H1 (cell line): ENCODE results near the gene TBX2. TPM values are rescaled to one million over a fixed set of nuclear protein-coding genes. Genes with fewer than 3 reads are reported as not detected.

Experiments
- CTCF ChIA-PET: fragments of 300-600 bp; sonication (Branson Sonifier 250); formaldehyde crosslinking; loops from one replicate; lab custom pipeline; 2021; ENCODE audit not compliant: partially characterized antibody; lab: Charles Lee
- POLR2A ChIA-PET: fragments of 300-600 bp; sonication (Branson Sonifier 250); formaldehyde crosslinking; loops from one replicate; lab custom pipeline; 2021; ENCODE audit warnings: inconsistent platforms; ENCODE audit not compliant: partially characterized antibody; lab: Charles Lee
- DNase-seq, 2 experiments: peaks; one replicate each; pipeline versions ENCODE4 v3.0.0 to v3.0.0-alpha.2; 2010 to 2022; ENCODE audit warnings: low spot score in 2 of 2, low read depth in 1 of 2, mixed read lengths in 1 of 2
- FAIRE-seq: peaks from 2 replicates; lab custom pipeline; 2011; peaks lifted over from hg19 to GRCh38; lab: Jason Lieb, UNC
- H2AFZ ChIP-seq: 2 replicates; pipeline ENCODE4 v1.8.1; 2012; ENCODE audit warnings: low read length, inconsistent platforms
- H2AK5ac ChIP-seq: 2 replicates; pipeline ENCODE4 v1.6.1; 2013; ENCODE audit warnings: low read depth, low read length
- H2BK120ac ChIP-seq: replicated peaks from 2 replicates; pipeline ENCODE3; 2013; ENCODE audit warnings: low read depth, low read length, inconsistent platforms
- H2BK12ac ChIP-seq: 2 replicates; pipeline ENCODE4 v1.6.1; 2013; ENCODE audit warnings: low read depth, low read length
- H2BK15ac ChIP-seq: 2 replicates; pipeline ENCODE4 v1.6.1; 2013; ENCODE audit warnings: low read length
- H2BK20ac ChIP-seq: 2 replicates; pipeline ENCODE4 v1.6.1; 2013; ENCODE audit warnings: low read length
- H2BK5ac ChIP-seq: 2 replicates; pipeline ENCODE4 v1.6.1; 2013; ENCODE audit warnings: low read depth, low read length
- H3K14ac ChIP-seq: 2 replicates; pipeline ENCODE4 v1.6.1; 2013; ENCODE audit warnings: inconsistent platforms; ENCODE audit not compliant: insufficient read length
- H3K18ac ChIP-seq: 2 replicates; pipeline ENCODE4 v1.6.1; 2013; ENCODE audit warnings: low read length; ENCODE audit errors: extremely low read depth
- H3K23ac ChIP-seq: 2 replicates; pipeline ENCODE4 v1.6.1; 2013; ENCODE audit warnings: inconsistent platforms; ENCODE audit not compliant: insufficient read length
- H3K23me2 ChIP-seq: 2 replicates; pipeline ENCODE4 v1.6.1; 2013; ENCODE audit warnings: low read depth, low read length
- H3K27ac ChIP-seq: 2 replicates; pipeline ENCODE4 v1.6.1; 2011; ENCODE audit warnings: low read depth, low read length, inconsistent platforms
- H3K27me3 ChIP-seq, 4 experiments: replicated peaks in 1 of 4; 1 replicate in 1 of 4; 2 replicates in 3 of 4; pipeline versions ENCODE4 v1.6.1 to v1.8.1; 2011 to 2013; ENCODE audit warnings: low read length in 3 of 4, mild to moderate bottlenecking in 3 of 4, inconsistent platforms in 2 of 4, mixed read lengths in 2 of 4, moderate library complexity in 1 of 4; ENCODE audit not compliant: control insufficient read depth in 3 of 4, insufficient read depth in 3 of 4; ENCODE audit errors: extremely low read depth in 1 of 4
- H3K36me3 ChIP-seq, 4 experiments: 2 replicates each; pipeline versions ENCODE4 v1.6.1 to v1.8.1; 2011 to 2013; ENCODE audit warnings: mild to moderate bottlenecking in 4 of 4, low read length in 3 of 4, moderate library complexity in 2 of 4, control low read depth in 1 of 4, inconsistent platforms in 1 of 4; ENCODE audit not compliant: insufficient read depth in 4 of 4, control insufficient read depth in 2 of 4
- H3K4ac ChIP-seq: replicated peaks from 2 replicates; pipeline ENCODE3; 2013; ENCODE audit warnings: low read length, low read depth, mixed read lengths, inconsistent platforms; ENCODE audit not compliant: insufficient read length
- H3K4me1 ChIP-seq, 4 experiments: replicated peaks in 1 of 4; 1 replicate in 1 of 4; 2 replicates in 3 of 4; pipeline versions ENCODE4 v1.6.1 to v1.8.1; 2011 to 2013; ENCODE audit warnings: low read length in 3 of 4, inconsistent platforms in 2 of 4, mixed read lengths in 1 of 4; ENCODE audit not compliant: insufficient read depth in 4 of 4, control insufficient read depth in 3 of 4
- H3K4me2 ChIP-seq, 2 experiments: 2 replicates each; pipeline versions ENCODE4 v1.6.1 to v1.8.1; 2011 to 2013; ENCODE audit warnings: low read depth in 2 of 2, low read length in 2 of 2, control low read depth in 1 of 2, inconsistent platforms in 1 of 2, mild to moderate bottlenecking in 1 of 2; ENCODE audit not compliant: insufficient read depth in 1 of 2
- H3K4me3 ChIP-seq, 4 experiments: fragments of 200-600, 300-600 bp in 1 of 4; sonication (generic), shearing (Covaris generic), sonication (Bioruptor Twin) in 1 of 4; 2 replicates each; pipeline versions ENCODE4 v1.5.1 to v1.8.1; 2011 to 2016; ENCODE audit warnings: low read length in 4 of 4, low read depth in 3 of 4, control low read depth in 2 of 4, inconsistent platforms in 2 of 4, mild to moderate bottlenecking in 2 of 4, mixed read lengths in 1 of 4, moderate library complexity in 1 of 4; ENCODE audit not compliant: insufficient read depth in 2 of 4; ENCODE audit errors: extremely low read depth in 1 of 4
- H3K56ac ChIP-seq: replicated peaks from 2 replicates; pipeline ENCODE3; 2013; ENCODE audit warnings: low read depth, mild to moderate bottlenecking, mixed read lengths, low read length, inconsistent platforms; ENCODE audit not compliant: insufficient read length
- H3K79me1 ChIP-seq: 2 replicates; pipeline ENCODE4 v1.6.1; 2013; ENCODE audit warnings: low read depth, low read length, control low read depth
- H3K79me2 ChIP-seq, 2 experiments: 2 replicates each; pipeline versions ENCODE4 v1.6.1 to v1.8.1; 2012 to 2013; ENCODE audit warnings: low read length in 2 of 2, mild to moderate bottlenecking in 2 of 2, inconsistent platforms in 1 of 2; ENCODE audit not compliant: insufficient read depth in 2 of 2, control insufficient read depth in 1 of 2
- H3K9ac ChIP-seq, 4 experiments: replicated peaks in 1 of 4; 1 replicate in 1 of 4; 2 replicates in 3 of 4; pipeline versions ENCODE4 v1.6.1 to v1.8.1; 2011 to 2013; ENCODE audit warnings: low read depth in 3 of 4, low read length in 3 of 4, control low read depth in 2 of 4, mild to moderate bottlenecking in 2 of 4, moderate library complexity in 2 of 4, inconsistent platforms in 1 of 4; ENCODE audit errors: extremely low read depth in 1 of 4
- H3K9me3 ChIP-seq, 2 experiments: 2 replicates each; pipeline versions ENCODE4 v1.6.1 to v1.8.1; 2012 to 2013; ENCODE audit warnings: mild to moderate bottlenecking in 2 of 2, moderate library complexity in 2 of 2, control low read depth in 1 of 2, inconsistent platforms in 1 of 2, low read depth in 1 of 2, low read length in 1 of 2, mixed read lengths in 1 of 2; ENCODE audit not compliant: insufficient read depth in 2 of 2
- H4K20me1 ChIP-seq, 2 experiments: replicated peaks in 1 of 2; 2 replicates each; pipeline versions ENCODE3 to v1.8.1; 2011 to 2013; ENCODE audit warnings: inconsistent platforms in 2 of 2, low read length in 2 of 2, mild to moderate bottlenecking in 1 of 2; ENCODE audit not compliant: insufficient read depth in 2 of 2, control insufficient read depth in 1 of 2
- H4K5ac ChIP-seq: 2 replicates; pipeline ENCODE4 v1.6.1; 2013; ENCODE audit warnings: low read length, low read depth, mixed read lengths, inconsistent platforms; ENCODE audit not compliant: insufficient read length
- H4K8ac ChIP-seq: 2 replicates; pipeline ENCODE4 v1.8.0; 2013; ENCODE audit warnings: mild to moderate bottlenecking, moderate library complexity, low read length, inconsistent platforms; ENCODE audit not compliant: insufficient read depth; ENCODE audit errors: extremely low read depth
- H4K91ac ChIP-seq: replicated peaks from 2 replicates; pipeline ENCODE3; 2013; ENCODE audit warnings: low read length, mixed read lengths, inconsistent platforms; ENCODE audit not compliant: insufficient read length
- HDAC6 ChIP-seq: IDR thresholded peaks from one replicate; pipeline ENCODE4 v1.7.1; 2012; ENCODE audit warnings: low read depth, mild to moderate bottlenecking, inconsistent platforms, low read length, moderate library complexity
- SUZ12 ChIP-seq: fragments of 200-600 bp; sonication (generic); IDR thresholded peaks from 2 replicates; pipeline ENCODE4 v1.6.1; 2012; ENCODE audit warnings: mild to moderate bottlenecking, inconsistent platforms, low read length, moderate library complexity, mixed read lengths
- whole genome bisulfite sequencing, 2 experiments: shearing (Covaris generic) in 1 of 2; methylation state at CpG; one replicate each; pipeline versions ENCODE4 v1.1.6 to v1.1.7; 2013 to 2015; ENCODE audit warnings: low lambda C conversion rate in 2 of 2, mixed read lengths in 2 of 2, inconsistent platforms in 1 of 2, low coverage in 1 of 2, missing lambda C conversion rate in 1 of 2; ENCODE audit not compliant: insufficient replicate concordance in 2 of 2, insufficient coverage in 1 of 2, insufficient read length in 1 of 2; ENCODE audit errors: extremely low coverage in 1 of 2, missing lambda C conversion rate in 1 of 2; 5-methylcytosine and 5-hydroxymethylcytosine counted together
- polyA plus RNA-seq, 7 experiments: library from polyadenylated mRNA; depleted of rRNA in 3 of 7; stranded (reverse) in 5 of 7; unstranded in 2 of 7; fragments of >200 nt in 5 of 7; fragments of 200-250 nt in 2 of 7; gene quantifications; 1 replicate in 5 of 7; 2 replicates in 1 of 7; 4 replicates in 1 of 7; pipeline versions ENCODE4 v1.2.1 to v1.2.3, GENCODE V29; 2011 to 2013; ENCODE audit warnings: missing spikeins in 2 of 7, mixed read lengths in 2 of 7
- total RNA-seq: library from RNA; stranded (reverse); fragmentation: NEBNext Ultra II Directional; extraction: Animal tissue kit (Norgen Biotek cat#: 25700); gene quantifications from 2 replicates; pipeline ENCODE4 v1.2.1, GENCODE V29; 2021

TBX2 gene
- total and polyA plus RNA-seq, 2 of the 8 experiments (the other 6 are each of a cell fraction or from before 2014, with no cell fraction given) = not detected

DNA sequence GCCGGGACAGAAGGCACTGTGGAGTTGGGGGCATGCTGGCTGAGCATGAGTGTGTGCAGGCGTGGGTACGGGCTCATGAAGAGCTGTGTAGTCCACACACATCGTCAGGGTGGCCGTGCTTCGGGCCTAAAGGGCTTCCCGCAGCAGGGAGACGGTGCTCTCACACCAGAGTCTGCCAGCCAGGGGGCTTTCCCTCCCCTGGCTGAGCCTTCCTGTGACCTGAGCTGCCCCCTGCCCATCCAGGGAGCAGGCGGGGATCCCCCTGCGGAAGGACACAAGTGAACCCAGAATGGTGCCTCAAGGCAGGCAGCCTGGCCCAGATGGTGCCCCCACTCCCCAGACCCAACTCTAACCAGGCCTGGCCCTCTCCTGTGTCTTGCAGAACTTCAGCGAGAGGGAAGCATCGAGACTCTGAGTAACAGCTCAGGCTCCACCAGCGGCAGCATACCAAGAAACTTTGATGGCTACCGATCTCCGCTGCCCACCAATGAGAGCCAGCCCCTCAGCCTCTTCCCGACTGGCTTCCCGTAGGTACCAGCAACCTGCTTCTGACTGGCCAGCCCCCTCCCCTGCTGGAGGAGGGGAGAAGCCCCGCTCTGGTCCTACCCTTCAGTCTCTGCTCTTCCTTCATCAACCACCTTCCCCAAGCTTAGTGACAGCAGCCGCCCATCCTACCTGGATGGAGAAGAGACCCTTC, 7.9 kb upstream of the TBX2 start:
- CTCF ChIA-PET = interaction anchor here (0.6 to 3.7 kb wide), 17 partner anchors 12 to 445 kb away, joined by 3 to 22 read pairs (median 3); no protein-coding TSS in a partner anchor
- H4K8ac ChIP-seq = no peak overlapping the region
- H3K23ac ChIP-seq = no peak overlapping the region
- H3K9me3 ChIP-seq = no peaks in the 10 kb centered on the region
- H3K18ac ChIP-seq = no peak overlapping the region
- H3K4me1 ChIP-seq = peaks cover 0 to 13% (median 9%) of the 10 kb centered on the region in 4 experiments; a peak in 5 of 7 replicates
- no peak overlapping the region for H3K56ac ChIP-seq
- WGBS, 2 experiments = 89% methylated on average over 16 of the region's 19 CpGs; no CpG with 5 or more reads in 1 of the 2 experiments
- no peak overlapping the region for H2BK20ac ChIP-seq
- no peak overlapping the region for H3K4me3 ChIP-seq
- peaks cover 0 to 5% (median 0%) of the 10 kb centered on the region in 4 experiments; a peak in 1 of 8 replicates for H3K36me3 ChIP-seq
- no peak overlapping the region for H3K4ac ChIP-seq
- H4K5ac ChIP-seq = no peak overlapping the region
- H2BK120ac ChIP-seq = no peak overlapping the region
- DNase-seq = no peak
- H2BK15ac ChIP-seq = 0 out of 2 replicates have a peak overlapping the region, but pooled peaks have one; percentile 61
- peaks cover 9 to 23% of the 10 kb centered on the region in 2 experiments for H4K20me1 ChIP-seq
- POLR2A ChIA-PET = interaction anchor here (0.7 to 1.2 kb wide), 2 partner anchors 26 to 671 kb away, joined by 3 read pairs; no protein-coding TSS in a partner anchor
- no peak overlapping the region for H2AFZ ChIP-seq
- FAIRE-seq = no peak
- H2AK5ac ChIP-seq = 0 out of 2 replicates have a peak overlapping the region, but pooled peaks have one; percentile 24
- no peak overlapping the region for H3K14ac ChIP-seq
- peaks cover 29 to 43% (median 40%) of the 10 kb centered on the region in 4 experiments for H3K27me3 ChIP-seq
- H3K79me1 ChIP-seq = no peaks in the 10 kb centered on the region
- H3K27ac ChIP-seq = no peak overlapping the region
- no peak overlapping the region for H4K91ac ChIP-seq
- no peak overlapping the region for H2BK5ac ChIP-seq
- no peaks in the 10 kb centered on the region for H3K23me2 ChIP-seq
- H3K79me2 ChIP-seq = no peaks in the 10 kb centered on the region
- H3K9ac ChIP-seq = no peak overlapping the region
- no peak overlapping the region for H3K4me2 ChIP-seq
- no peak overlapping the region for H2BK12ac ChIP-seq
- TF ChIP-seq SUZ12 = no peak
- no peak for TF ChIP-seq HDAC6
